Non-pigmented ciliary epithelial cell (primary cell): Measurements from ENCODE around the gene ZNF341.
"Not testable (repeated sequence)": the region's sequence is repeated elsewhere in the genome, so short reads cannot be mapped to it uniquely, and the experiment has no call there.

ENCODE experiments used
- DNase-seq: peaks from one replicate; pipeline ENCODE4 v3.0.0-alpha.2; 2010; ENCODE audit warnings: low read depth

The ZNF341 gene

DNA sequence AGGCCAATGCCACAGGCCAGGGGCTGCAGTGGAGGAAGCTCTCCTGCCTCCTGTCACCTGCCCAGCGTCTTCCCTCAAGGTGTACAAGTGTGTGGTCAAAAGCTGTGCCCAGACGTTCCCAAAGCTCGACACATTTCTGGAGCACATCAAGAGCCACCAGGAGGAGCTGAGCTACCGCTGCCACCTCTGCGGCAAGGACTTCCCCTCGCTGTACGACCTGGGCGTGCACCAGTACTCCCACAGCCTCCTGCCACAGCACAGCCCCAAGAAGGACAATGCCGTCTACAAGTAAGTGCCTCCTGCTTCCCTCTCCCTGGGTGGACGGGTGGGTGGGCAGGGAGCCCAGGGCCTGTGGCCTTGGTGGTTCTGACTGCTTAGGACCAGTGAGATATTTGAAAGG is 38.2 kb downstream of the ZNF341 start:
- no peak for DNase-seq

DNA sequence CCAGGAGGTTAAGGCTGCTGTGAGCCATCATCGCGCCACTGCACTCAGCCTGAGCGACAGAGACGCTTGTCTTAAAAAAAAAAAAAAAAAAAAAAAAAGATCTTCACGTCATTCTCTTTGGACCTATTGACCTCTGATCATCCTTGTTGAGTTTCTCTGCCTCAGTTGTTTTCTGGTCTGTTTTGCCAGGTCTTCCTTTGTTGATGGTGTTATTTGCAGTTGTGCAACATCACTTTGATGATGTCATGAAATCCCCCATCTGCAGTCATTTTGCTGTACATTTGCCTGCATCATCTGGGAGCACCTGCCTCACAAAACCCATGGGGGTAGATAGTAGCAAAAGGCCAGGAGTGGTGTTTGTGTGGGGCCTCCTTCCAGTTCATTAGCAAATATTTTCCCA is 40.1 kb downstream of the ZNF341 start:
- DNase-seq, result no peak

DNA sequence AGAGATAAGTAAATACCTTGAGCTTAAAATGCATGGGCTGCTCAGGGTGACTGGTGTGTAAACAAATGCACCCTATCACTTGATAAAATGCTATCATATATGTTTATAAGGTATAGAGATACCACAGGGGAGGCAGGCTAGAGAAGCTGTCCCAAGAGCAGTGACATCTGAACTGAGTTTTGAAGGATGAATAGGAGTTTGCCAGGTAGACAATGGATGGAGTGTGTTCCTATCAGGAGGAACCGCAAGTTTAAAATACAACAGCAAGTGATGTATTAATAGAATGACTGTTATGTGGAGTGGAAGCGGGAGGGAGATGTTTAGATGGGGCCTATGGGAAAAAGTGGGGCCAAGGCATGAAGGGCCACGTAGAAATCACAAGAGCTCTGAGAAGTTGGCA is 40.6 kb downstream of the ZNF341 start:
- DNase-seq, result no peak

DNA sequence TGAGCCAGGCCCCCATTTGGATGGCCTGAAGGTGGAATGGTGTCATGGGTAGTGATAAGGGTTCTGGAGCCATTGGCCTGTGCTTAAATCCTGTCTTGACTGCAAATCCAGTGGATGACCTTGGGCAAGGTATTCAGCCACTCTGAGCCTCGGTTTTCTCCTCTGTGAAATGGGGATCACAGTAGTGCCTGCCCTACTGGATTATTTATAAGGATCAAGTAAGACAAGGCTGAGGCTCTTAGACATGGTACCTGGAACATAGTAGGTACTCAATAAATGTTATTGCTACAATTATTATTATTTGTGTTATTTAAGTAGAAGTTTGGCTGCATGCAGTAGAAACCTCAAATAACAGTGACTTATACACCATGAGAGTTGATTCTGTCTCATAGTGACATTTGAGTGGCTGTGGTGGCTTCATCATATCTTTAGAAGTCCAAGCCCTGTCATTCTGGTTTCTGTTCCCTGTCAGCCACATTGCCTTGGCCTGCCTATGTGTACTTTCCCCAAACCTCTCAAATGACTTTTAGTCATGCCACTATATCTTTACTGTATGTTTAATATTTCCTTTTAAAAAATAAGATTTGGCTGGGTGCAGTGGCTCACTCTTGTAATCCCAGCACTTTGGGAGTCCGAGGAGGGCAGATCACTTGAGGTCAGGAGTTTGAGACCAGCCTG is 41.8 kb downstream of the ZNF341 start:
- DNase-seq, result no peak

DNA sequence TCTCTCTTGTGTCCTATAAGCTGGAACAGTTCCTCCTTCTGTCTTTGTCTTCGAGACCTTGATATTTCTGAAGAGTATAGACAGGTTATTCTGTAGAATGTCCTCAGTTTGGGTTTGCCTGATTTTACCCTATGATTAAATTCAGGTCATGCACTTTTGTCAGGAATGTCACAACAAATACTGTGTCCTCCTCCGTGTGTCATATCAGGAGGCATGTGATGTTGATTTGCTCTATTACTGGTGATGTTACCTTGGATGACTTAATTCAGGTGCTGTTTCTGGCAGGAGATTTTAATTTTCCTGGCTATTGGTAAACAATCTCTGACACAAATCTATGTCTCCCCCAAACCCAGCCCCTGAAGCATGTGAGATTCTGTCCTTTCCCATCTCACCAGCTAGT is 46.0 kb downstream of the ZNF341 start:
- DNase-seq, result no peak

DNA sequence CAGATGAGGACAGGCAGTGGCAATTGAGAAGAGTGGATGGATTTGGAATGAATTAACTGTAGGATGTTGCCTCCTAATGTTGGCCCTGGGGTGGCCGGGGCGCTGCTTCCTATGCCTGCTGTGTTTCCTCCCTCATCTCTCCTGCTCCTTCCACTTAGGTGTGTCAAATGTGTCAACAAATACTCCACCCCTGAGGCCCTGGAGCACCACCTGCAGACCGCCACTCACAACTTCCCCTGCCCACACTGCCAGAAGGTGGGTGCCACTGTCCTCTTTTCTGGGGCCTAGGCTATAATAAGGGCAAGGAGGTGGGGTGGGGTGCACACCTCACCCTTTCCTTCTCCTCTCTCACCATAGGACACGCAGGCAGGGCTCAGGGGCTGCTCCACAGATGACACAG is 49.3 kb downstream of the ZNF341 start:
- no peak for DNase-seq

DNA sequence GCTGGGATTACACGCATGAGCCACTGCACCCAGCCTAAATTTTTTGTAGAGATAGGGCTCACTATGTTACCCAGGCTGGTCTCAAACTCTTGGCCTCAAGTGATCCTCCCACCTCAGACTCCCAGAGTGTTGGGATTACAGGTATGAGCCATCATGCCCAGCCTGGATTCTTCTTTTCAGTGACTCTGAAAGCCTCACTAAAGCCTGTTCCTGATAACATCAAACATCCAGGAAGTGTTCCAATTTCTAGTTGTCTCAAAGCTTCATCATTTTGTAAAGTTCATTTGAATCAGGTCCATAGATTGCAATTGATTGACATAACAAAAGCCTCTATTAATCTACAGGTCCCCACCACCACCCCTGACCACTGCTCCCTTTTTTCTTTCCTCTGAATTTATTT is 50.1 kb downstream of the ZNF341 start:
- DNase-seq, result no peak

DNA sequence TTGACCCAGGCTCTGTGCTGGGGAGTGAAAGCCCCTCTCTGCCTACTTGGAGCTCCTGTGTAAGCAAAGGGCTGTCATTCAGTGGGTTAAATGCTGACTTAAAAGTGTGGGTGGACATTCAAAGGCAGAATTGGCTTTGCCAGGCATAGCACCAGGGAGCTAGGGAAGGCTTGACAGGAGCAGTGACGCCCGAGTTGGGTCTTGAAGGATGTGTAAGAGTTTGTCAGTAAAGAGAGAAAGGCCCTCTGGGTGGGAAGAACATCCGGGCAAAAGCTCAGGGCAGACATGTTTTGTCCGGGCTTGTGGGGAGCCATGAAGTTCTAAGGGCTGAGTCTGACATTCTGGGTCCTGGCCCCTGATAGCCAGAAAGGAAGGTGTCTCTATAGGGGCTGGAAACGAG is 51.5 kb downstream of the ZNF341 start:
- DNase-seq, result no peak

DNA sequence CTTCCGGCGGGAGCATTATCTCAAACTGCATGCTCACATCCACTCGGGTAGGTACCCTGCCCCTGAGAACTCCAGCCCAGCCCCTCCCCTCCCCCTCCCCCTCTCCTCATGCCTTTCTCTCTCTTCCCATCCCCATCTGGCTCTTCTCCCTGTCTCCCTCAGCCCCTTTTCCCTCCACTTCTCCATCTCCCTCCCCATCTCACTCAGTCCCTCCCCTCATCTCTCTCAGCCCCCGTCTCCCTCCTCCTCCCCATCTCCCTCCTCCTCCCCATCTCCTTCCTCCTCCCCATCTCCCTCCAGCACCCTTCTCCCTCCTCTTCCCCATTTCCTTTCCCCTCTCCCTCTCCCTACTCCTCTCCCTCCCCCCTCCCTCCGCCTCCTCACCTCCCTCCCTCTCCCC is 52.0 kb downstream of the ZNF341 start:
- no peak for DNase-seq

DNA sequence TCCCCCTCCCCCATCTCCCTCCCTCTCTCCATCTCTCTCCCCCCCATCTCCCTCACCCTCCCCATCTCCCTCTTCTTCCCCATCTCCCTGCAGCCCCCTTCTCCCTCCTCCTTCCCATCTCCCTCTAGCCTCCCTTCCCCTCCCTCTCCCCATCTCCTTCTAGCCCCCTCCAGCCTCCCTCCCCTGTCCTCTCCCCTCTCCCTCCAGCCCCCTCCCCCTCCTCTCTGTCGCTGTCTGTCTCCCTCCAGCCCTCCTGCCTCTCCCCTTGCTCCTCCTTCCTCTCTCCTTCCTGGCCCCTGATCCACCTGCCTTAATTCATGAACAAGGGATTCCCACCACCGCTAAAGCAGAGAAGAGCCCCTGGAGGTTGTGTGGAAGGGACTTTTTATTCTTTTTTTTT is 52.4 kb downstream of the ZNF341 start:
- no peak for DNase-seq

DNA sequence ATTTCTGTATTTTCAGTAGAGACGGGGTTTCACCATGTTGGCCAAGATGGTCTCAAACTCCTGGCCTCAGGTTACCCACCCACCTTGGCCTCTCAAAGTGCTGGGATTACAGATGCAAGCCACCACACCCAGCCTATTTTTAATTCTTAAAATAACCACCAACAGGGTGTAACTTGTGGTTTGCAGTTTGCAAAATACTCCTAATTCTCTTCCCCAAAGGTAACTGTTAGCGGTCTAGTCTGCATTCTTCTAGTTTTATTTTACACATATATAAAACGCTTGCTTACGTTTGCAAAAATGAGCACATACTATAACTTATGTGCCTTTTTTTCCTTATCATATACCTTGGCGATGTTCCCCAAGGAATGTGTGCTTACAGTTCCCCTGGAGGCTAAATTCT is 53.7 kb downstream of the ZNF341 start:
- DNase-seq, result no peak

DNA sequence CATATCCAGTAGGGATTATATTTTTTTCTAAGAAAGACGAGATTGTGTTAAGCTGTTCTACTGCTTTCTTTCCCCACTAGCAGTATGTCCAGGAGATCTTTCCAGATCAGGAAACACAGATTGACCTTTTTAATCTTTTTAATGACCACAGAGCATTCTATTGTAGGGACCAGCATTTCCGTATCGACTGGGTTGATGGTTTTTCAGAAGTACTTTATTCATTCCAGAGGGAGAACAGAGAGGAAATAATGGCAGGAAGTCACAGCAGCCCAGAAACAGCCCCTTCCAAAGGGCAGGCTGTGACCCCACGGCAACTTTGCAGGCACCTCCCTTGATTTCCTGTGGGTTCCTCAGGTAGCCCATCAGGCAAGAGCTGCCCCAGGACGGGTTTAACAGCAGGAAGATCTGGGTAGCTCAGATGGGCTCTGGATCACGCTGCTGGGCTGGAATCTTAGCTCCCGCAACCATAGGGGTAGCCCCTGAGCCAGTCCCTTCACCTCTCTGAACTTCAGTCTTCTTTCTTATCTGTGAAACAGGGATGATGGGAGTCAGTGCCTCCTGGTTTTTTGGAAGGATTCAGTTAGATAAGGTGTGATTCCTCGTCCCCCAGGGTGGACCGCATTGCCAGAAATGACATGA is 55.6 kb downstream of the ZNF341 start:
- no peak for DNase-seq

DNA sequence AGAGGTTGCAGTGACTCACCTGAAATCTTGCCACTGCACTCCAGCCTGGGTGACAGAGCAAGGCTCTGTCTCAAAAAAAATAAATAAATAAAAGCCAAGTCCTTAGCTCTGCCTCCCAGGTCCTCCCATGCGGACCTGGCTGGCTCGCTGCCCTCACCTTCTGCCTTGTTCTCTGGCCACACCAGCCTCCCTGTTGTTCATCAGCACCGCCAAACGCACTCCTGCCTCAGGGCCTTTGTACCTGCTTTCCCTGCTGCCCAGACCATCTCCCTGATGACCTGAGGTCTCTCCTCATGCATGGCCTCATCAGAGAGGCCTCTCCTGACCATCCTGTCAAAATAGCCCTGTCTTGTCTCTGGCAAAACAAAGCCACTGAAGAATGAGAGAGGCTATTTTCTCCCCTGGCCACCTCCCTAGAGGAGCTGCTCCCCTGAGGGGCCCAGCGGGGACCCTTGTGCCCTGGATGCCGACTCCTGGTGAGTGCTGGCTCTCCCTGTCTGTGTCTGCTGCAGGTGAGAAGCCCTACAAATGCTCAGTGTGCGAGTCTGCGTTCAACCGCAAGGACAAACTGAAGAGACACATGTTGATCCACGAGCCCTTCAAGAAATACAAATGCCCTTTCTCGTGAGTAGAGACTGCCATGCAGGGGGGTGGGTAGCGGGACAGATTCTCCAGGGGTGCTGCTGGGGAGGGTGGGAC is 56.7 kb downstream of the ZNF341 start:
- DNase-seq, result no peak

DNA sequence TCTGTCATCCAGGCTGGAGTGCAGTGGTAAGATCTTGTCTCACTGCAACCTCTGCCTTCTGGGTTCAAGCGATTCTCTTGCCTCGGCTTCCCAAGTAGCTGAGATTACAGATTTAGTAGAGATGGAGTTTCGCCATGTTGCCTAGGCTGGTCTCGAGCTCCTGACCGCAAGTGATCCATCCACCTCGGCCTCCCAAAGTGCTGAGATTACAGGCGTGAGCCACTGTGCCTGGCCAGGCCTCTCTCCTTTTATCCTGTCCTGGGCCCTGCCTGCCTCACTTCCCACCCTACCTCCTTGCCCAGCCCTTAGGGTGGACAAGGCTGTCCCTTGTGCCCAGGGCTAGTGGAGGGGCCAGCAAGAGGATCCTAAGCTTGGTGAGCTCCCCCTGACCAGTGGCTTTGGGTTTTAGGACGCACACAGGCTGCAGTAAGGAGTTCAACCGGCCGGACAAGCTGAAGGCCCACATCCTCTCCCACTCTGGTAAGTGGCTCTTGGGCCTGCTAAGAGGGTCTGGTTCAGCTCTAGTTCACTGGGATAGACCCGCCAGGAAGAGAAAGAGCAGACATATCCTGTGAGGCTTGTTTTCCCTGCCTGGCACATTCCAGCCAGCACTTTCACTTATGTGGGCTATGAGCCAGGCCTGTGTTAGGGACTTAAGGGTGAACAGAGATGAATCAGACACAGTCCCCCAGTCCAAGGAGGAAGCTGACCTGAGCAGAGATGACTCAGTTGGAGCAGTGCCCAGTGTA is 57.5 kb downstream of the ZNF341 start:
- DNase-seq, result peak; percentile 92

DNA sequence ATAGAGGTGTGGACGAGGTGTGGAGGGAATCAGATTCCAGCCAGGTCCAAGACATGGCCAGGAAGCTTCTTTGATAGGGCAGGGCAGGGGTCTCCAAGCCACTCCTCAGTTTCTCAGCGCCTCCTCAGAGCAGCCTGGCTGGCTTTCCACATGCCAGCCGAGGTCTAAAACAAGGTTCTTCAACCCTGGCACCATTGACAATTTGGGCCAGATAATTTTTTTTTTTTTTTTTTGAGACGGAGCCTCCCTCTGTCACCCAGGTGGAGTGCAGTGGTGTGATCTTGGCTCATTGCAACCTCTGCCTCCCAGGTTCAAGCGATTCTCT is 58.0 kb downstream of the ZNF341 start:
- DNase-seq, result no peak

DNA sequence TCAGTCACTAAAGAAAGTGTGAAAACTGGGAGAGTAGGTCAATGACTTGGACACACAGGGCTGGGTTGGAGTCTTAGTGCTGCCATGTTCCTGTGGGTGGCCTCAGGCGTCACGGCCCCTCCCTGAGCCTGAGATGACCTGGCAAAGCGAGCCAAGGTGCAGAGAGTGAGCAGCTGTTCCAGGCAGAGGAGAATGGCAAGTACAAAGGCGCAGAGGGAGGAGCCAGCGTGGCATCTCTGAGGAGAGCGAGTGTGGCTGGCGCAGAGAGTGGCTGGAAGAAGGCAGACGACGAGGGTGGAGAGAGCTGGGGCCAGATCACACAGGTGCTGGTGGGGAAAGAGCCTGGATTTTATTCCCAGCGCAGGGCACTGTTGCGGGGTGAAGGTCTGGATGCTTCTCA is 58.8 kb downstream of the ZNF341 start:
- no peak for DNase-seq

DNA sequence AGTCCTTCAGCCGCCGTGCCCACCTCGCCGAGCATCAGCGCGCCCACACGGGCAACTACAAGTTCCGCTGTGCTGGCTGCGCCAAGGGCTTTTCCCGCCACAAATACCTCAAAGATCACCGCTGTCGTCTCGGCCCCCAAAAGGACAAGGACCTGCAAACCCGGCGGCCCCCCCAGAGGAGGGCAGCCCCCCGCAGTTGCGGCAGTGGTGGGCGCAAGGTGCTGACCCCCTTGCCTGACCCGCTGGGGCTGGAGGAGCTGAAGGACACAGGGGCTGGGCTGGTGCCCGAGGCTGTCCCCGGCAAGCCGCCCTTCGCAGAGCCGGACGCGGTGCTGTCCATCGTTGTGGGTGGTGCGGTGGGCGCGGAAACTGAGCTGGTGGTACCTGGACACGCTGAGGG is 59.2 kb downstream of the ZNF341 start:
- DNase-seq, result no peak

DNA sequence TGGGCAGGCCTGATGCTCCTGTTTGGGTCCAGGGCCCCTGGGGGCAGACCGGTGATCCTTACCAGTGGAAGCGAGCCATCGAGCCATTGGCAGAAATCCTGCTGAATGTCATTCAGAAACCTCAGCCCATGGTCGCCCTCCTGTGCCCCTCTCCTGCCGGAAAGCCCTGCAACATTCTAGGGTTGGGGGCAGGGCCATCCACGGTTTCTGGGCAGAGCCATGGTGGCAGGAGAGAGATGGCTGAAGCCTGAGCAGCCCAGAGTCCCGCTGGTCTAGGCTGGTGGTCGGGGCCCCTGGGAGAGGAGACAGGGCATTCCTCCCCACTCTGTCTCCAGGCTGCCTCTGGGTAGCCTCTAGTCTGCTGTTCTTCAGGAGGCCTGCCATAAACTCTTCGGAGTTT is 59.7 kb downstream of the ZNF341 start:
- no peak for DNase-seq

DNA sequence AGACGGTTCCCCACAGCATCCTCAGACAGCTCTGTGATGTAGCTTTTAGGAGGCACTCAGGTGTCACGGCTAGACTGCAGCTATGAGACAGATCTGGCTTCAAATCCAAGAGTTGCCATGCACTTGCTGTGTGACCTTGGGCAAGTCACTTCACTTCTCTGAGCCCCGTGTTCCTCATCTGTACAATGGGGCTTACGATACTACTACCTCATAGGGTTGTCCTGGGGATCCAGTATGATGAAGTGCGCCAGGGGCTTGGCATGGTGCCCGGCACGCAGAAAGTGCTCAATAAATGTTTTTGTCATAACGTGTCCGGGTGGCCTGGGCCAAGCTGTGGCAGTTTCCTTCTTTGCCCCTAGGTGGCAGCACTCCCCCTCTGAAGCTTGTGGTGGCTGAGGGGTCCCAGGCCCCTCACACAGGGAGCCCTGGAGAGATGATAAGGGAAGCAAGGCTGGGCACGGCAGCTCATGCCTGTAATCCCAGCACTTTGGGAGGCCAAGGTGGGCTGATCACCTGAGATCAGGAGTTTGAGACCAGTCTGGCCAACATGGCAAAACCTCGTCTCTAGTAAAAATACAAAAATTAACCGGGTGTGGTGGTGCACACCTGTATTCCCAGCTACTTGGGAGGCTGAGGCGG is 60.3 kb downstream of the ZNF341 start:
- no peak for DNase-seq

DNA sequence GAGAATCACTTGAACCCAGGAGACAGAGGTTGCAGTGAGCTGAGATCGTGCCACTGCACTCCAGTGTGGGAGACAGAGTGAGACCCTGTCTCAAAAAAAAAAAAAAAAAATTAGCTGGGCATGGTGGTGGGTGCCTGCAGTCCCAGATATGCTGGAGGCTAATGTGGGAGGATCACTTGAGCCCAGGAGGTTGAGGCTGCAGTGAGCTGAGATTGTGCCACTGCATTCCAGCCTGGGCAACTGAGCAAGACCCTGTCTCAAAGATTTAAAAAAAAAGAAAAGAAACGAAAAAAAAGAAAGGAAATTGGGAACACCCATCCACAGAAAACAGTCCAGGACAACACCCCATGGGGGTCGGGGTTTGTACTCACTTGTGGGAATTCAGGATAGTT is 60.8 kb downstream of the ZNF341 start:
- DNase-seq, result not testable (repeated sequence)

DNA sequence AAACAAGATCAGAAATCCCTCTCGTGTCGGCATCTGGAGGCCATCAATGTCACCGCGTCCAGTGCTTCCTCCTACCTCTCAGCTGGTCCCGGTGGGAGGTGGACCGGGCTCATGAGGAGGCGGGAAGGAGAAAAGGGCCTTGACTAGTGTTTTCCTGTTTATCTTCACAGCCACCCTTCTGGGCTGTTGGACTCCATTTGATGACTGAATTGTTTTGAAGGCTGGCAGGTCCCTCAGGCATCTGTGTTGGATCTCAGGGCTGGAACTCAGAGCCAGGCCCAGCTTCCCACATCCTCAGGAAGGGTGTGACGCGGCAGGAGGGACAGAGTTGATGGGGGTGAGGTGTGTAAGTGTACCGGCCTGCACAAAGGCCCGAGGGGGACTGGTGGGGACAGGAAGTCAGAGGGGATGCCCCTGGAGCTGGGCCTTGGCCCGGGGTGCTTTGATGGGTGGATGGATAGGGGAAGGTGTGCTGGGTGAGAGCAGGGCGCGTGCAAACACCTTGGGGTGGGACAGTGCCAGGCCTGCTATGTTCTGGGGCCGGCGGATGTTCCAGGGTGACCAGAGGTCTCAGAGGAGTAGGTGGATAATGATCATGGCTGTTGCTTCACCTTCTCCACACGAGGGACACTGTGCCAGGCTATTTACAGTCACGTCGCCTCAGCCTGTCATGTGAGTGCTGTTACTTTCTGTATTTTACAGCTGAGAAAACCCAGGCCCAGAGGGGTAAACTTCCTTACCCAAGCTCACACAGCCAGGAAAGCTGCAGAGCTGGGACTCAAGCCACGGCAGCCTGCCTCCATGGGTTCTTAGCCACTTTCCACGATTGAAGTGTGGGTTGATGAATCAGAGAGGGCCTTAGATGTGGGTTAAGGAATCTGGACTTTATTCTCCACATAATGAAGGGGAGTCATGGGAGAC is 61.5 kb downstream of the ZNF341 start:
- DNase-seq, result peak; percentile 15
